ENCODE results near the gene CAPN1. TPM values are rescaled to one million over a fixed set of nuclear protein-coding genes. Genes with fewer than 3 reads are reported as not detected.
A peak's percentile ranks its signal among the peaks of the same experiment; 100 is the strongest.
"Not testable (repeated sequence)": the region's sequence is repeated elsewhere in the genome, so short reads cannot be mapped to it uniquely, and the experiment has no call there.

Gene CAPN1
- total and polyA plus RNA-seq, 12 donors: 61.6 to 110 (median 84.8) TPM

DNA sequence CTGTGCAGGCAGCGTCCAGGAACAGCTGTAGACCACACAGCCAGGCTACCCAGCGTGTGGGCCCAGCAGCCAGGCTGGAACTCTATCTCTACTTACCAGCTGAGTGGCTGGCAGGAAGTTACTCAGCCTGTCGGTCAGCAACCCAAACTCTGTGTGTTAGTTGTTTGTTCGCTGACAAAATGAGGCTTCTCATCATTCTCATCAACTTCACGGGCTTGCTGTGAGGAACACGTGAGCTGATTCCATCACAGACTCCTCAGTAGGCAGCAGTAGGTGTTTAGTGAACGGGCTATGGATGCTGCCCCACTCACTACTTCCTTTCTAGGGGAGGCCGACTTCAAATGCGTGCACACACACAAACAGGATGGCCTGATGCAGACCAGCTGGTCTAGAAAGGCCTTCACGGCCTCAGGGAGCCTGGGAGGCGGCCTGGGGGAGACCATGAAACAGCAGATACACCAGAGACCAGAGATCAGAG, 12.5 kb upstream of the CAPN1 start:
- ATAC-seq: no peak
- no peaks in the 10 kb centered on the region for H3K36me3 ChIP-seq
- H3K27ac ChIP-seq: peak overlapping the region in 1 of 10 donors; percentile 2
- no peaks in the 10 kb centered on the region for H3K9me3 ChIP-seq
- H3K4me1 ChIP-seq: peaks cover 0 to 6% (median 0%) of the 10 kb centered on the region in 9 donors
- intact Hi-C loops (cut with DNase I): no loop called here
- TF ChIP-seq, protein P1, sequence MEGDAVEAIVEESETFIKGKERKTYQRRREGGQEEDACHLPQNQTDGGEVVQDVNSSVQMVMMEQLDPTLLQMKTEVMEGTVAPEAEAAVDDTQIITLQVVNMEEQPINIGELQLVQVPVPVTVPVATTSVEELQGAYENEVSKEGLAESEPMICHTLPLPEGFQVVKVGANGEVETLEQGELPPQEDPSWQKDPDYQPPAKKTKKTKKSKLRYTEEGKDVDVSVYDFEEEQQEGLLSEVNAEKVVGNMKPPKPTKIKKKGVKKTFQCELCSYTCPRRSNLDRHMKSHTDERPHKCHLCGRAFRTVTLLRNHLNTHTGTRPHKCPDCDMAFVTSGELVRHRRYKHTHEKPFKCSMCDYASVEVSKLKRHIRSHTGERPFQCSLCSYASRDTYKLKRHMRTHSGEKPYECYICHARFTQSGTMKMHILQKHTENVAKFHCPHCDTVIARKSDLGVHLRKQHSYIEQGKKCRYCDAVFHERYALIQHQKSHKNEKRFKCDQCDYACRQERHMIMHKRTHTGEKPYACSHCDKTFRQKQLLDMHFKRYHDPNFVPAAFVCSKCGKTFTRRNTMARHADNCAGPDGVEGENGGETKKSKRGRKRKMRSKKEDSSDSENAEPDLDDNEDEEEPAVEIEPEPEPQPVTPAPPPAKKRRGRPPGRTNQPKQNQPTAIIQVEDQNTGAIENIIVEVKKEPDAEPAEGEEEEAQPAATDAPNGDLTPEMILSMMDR (IDR thresholded peaks at IDR 0.05): no peak
- no peak for DNase-seq
- H3K27me3 ChIP-seq: no peaks in the 10 kb centered on the region
- 72 to 75% methylated on average over 11 of the region's 11 CpGs for WGBS, 2 donors
- no peak overlapping the region for H3K4me3 ChIP-seq

DNA sequence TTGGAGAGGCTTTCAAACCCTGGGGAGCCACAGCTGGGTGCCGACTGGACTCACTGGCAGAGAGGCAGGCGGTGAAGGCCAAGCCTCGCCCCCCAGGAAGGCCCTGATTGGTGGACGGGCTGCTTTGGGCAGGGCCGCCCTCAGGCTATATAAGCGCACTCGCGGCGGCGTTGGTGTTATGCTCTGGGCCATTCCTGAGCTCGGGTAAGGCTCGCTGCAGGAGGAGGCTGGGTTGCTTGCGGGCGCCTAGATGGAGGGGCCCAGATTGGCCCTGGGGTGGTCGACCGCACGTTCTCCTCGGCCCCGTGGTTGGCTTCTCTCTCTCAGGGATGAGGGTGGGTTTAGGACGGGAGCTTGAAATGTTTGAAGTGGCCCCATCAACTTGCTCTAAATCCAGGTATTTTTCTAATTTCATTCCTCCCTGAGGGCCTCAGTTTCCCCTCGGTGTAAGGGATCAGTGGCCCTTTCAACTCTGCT, 11.6 kb upstream of the CAPN1 start, which contains the start of gene SPDYC:
TSS of gene SPDYC (plus strand) at position 176 of the 477 bp plus-strand sequence. CDS start 1,125 bp downstream, outside the sequence.
- intact Hi-C loops (cut with DNase I): no loop called here
- no peak for DNase-seq
- peak within 1 kb of the TSS in 1 of 10 donors; percentile 2 for H3K27ac ChIP-seq
- no peaks in the 10 kb centered on the region for H3K36me3 ChIP-seq
- WGBS, 2 donors: 90 to 94% methylated on average over 21 of the region's 21 CpGs
- TF ChIP-seq, protein P1 (IDR thresholded peaks at IDR 0.05): no peak
- peaks cover 0 to 6% (median 0%) of the 10 kb centered on the region in 9 donors for H3K4me1 ChIP-seq
- peak in 1 of 8 donors; percentile 56 for ATAC-seq
- no peak within 1 kb of the TSS for H3K4me3 ChIP-seq
- H3K27me3 ChIP-seq: no peaks in the 10 kb centered on the region
- H3K9me3 ChIP-seq: no peaks in the 10 kb centered on the region

DNA sequence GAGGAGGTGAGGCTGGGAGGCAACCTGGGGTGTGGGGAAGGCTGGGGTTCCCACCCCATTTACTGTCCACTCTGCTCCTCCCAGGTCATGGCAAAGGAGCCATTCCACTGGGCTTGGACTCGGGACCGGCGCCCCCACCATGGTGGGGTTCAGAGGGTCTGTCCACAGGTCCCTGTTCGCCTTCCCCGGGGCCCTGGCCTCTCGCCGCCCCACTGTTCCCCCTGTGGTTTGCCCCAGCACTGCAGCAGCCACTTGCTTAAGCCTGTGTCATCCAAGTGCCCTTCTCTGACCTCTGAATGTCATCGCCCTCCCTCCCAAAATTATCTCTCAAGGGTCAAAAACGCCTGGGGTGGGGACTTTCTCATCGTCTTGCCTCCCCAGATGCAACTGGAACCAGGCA, 9.1 kb upstream of the CAPN1 start:
- WGBS, 2 donors: 74 to 77% methylated on average over 10 of the region's 10 CpGs
- intact Hi-C loops (cut with DNase I): loop anchor here in 1 of 10 donors (2.0 kb wide), 1 partner anchor 72 kb away; no protein-coding TSS in a partner anchor
- H3K27me3 ChIP-seq: no peaks in the 10 kb centered on the region
- H3K27ac ChIP-seq: no peak overlapping the region
- H3K36me3 ChIP-seq: peaks cover 0 to 2% (median 0%) of the 10 kb centered on the region in 9 donors
- H3K9me3 ChIP-seq: no peaks in the 10 kb centered on the region
- ATAC-seq (peak in 2 of 8 donors; percentile 33 to 61), DNase-seq (no peak)
- H3K4me3 ChIP-seq: no peak overlapping the region
- peaks cover 0 to 6% (median 0%) of the 10 kb centered on the region in 9 donors for H3K4me1 ChIP-seq
- TF ChIP-seq, protein P1 (IDR thresholded peaks at IDR 0.05): no peak

DNA sequence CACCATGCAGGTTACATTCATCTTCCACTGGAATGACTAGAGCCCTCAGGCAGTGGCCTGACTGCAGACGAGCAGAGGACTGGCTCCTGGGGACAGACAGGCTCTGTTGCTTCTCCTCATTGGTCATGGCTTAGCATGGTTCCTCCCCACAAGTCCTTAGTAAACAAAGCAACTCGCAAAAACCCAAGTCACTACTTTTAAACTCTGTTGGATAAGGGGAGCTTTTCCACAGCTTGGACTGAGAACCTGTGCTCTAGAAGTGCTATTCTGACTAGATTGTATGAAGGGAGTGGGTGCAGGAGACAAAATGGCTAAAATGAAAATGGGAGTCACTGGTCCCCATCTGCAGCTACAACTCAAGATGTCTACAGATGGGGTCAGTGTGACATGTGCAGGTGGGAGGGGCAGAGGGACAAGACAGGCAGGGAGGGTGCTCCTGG, 7.1 kb upstream of the CAPN1 start:
- H3K27ac ChIP-seq; H3K27me3 ChIP-seq; DNase-seq; H3K4me3 ChIP-seq; intact Hi-C loops (cut with DNase I); H3K9me3 ChIP-seq; H3K4me1 ChIP-seq; ATAC-seq; H3K36me3 ChIP-seq: not testable (repeated sequence)
- 64 to 69% methylated on average over 2 of the region's 2 CpGs for WGBS, 2 donors
